ENCODE measurements around the gene FILIP1L.

Gene FILIP1L

GRCh38 chr3:99909714-99910495, 204.4 kb downstream of the FILIP1L start:
- Mint-ChIP-seq H3K36me3 (ENCODE audit: low read depth) (peaks cover 12% of the 10 kb centered on the region), H3K9me3 (no peaks in the 10 kb centered on the region), H3K4me3 (no peak overlapping the region), H3K27ac (no peak overlapping the region), H3K27me3 (ENCODE audit: low read depth, poor library complexity) (no peaks in the 10 kb centered on the region), H3K4me1 (peaks cover 37% of the 10 kb centered on the region)
- no peak for DNase-seq
- no peak for TF ChIP-seq CTCF (IDR thresholded peaks at IDR 0.05)

DNA sequence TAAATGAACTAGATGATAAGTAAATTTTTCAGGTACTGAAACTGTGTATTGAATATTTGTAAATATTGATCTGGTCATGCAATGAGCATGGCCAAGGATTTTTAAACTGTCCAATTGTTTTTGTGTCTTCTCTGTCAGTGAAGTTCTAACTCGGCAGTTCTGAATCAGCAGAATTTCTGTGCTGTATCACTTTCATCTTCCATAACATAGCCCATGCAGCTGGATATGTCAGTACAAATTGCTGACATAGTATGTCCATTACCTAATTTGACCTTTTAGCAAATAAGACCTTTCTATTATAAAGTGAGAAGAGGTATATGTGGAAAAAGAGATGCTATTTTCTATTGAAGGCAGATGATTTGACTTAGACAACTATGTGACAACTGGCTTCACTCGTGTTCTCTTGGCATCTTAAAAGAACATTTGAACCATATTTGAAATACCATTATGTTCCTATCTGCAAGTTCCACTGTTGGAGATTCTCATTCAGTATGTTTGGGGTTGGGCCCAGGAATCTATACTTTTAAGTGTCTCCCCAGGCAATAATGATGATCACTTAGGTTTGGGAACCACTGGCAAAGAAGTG, 206.2 kb downstream of the FILIP1L start:
- H3K27ac Mint-ChIP-seq, result no peak overlapping the region

DNA sequence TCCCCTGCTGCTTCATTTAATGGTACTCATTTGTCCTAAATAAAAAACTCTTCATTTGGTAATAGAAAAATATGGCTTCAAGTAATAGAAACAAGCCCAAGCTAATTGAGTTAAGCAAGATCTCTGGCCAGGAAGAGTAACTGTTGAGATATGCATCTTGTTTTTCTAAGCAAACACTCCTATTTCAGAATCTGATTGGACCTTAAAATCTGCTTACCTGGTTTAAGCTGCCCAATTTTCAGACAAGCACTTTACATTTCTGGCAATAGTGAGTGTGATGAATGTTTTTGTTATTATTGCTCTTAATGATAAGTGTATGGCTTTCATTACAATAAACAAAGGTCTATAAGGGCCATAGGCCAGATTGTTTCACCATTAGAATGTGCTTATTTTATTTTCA, 210.4 kb downstream of the FILIP1L start:
- peaks cover 8% of the 10 kb centered on the region for H3K4me1 Mint-ChIP-seq
- H3K4me3 Mint-ChIP-seq, result no peak overlapping the region
- no peaks in the 10 kb centered on the region for H3K27me3 Mint-ChIP-seq (ENCODE audit: low read depth, poor library complexity)
- peaks cover 5% of the 10 kb centered on the region for H3K36me3 Mint-ChIP-seq (ENCODE audit: low read depth)
- H3K9me3 Mint-ChIP-seq, result no peaks in the 10 kb centered on the region
- no peak overlapping the region for H3K27ac Mint-ChIP-seq
- no peak for TF ChIP-seq CTCF (IDR thresholded peaks at IDR 0.05)
- no peak for DNase-seq

More for the DNA sequence above, 206.2 kb downstream of the FILIP1L start:
- TF ChIP-seq CTCF (IDR thresholded peaks at IDR 0.05), result no peak
- no peaks in the 10 kb centered on the region for H3K27me3 Mint-ChIP-seq (ENCODE audit: low read depth, poor library complexity)
- H3K9me3 Mint-ChIP-seq, result no peaks in the 10 kb centered on the region
- peaks cover 40% of the 10 kb centered on the region for H3K4me1 Mint-ChIP-seq
- H3K4me3 Mint-ChIP-seq, result no peak overlapping the region
- DNase-seq, result no peak
- peaks cover 10% of the 10 kb centered on the region for H3K36me3 Mint-ChIP-seq (ENCODE audit: low read depth)

DNA sequence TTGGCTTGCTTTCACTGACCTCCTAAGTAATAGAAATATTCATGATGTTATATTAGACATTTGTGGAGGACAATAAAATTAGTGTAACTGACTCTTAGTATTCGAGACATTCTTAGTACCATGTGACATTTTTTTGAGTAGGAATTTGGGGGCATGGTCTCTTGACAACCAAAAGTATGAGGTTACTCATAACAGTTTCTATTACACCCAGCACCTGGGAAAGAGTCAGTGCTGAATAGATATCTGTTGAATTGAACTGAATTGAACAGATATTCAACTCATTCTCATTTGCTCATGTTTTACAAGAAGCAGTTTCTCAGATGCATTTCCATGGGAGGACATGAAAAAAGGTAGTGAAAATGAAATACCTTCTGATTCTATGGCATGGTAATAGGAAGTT, 212.2 kb downstream of the FILIP1L start:
- no peak for DNase-seq
- no peak overlapping the region for H3K4me3 Mint-ChIP-seq
- no peaks in the 10 kb centered on the region for H3K36me3 Mint-ChIP-seq (ENCODE audit: low read depth)
- H3K9me3 Mint-ChIP-seq, result no peaks in the 10 kb centered on the region
- peaks cover 8% of the 10 kb centered on the region for H3K4me1 Mint-ChIP-seq
- TF ChIP-seq CTCF (IDR thresholded peaks at IDR 0.05), result no peak
- peaks cover 4% of the 10 kb centered on the region for H3K27me3 Mint-ChIP-seq (ENCODE audit: low read depth, poor library complexity)
- H3K27ac Mint-ChIP-seq, result no peak overlapping the region

- TF ChIP-seq CTCF (IDR thresholded peaks at IDR 0.05), result no peak
- peaks cover 9% of the 10 kb centered on the region for H3K4me1 Mint-ChIP-seq
- H3K4me3 Mint-ChIP-seq, result no peak overlapping the region
- H3K9me3 Mint-ChIP-seq, result no peaks in the 10 kb centered on the region
- peaks cover 4% of the 10 kb centered on the region for H3K27me3 Mint-ChIP-seq (ENCODE audit: low read depth, poor library complexity)
- no peaks in the 10 kb centered on the region for H3K36me3 Mint-ChIP-seq (ENCODE audit: low read depth)
- H3K27ac Mint-ChIP-seq, result no peak overlapping the region
- no peak for DNase-seq
These were observed 212.9 kb downstream of the FILIP1L start for GRCh38 chr3:99901200-99901926.

Measured in nephron progenitor cell (in vitro differentiated cells).